B cell (primary cell): Measurements from ENCODE around the gene SUGCT.

Source experiments
- CTCF ChIP-seq: fragments of 200-600 bp; IDR thresholded peaks from one replicate; pipeline ENCODE4 v1.8.0; 2022; ENCODE audit warnings: antibody characterized with exemption, mild to moderate bottlenecking
- EZH2 ChIP-seq: IDR thresholded peaks from 2 replicates; pipeline ENCODE4 v1.6.1; 2012; ENCODE audit warnings: borderline replicate concordance, low read depth, mild to moderate bottlenecking, moderate library complexity, low read length; ENCODE audit not compliant: insufficient read depth, poor library complexity, severe bottlenecking

GRCh38 chr7:40739257-40739656 lies 604.5 kb downstream of the SUGCT start:
- TF ChIP-seq CTCF (no peak), EZH2 (no peak)
